ENCODE measurements around the gene SPON1. TPM values are rescaled to one million over a fixed set of nuclear protein-coding genes. Genes with fewer than 3 reads are reported as not detected.

Gene SPON1
- total RNA-seq, 1 experiment from 2014 or later: 6.4 TPM

- no peak for ATAC-seq
- H3K27me3 Mint-ChIP-seq (ENCODE audit: low read depth): no peaks in the 10 kb centered on the region
- H3K9me3 Mint-ChIP-seq: no peaks in the 10 kb centered on the region
- ChIA-PET CTCF (no interaction called here), POLR2A (no interaction called here)
- DNase-seq (ENCODE audit: low spot score): no peak
- H3K27ac Mint-ChIP-seq: no peak overlapping the region
- H3K36me3 Mint-ChIP-seq: no peaks in the 10 kb centered on the region
- no peak overlapping the region for H3K4me3 Mint-ChIP-seq
- H3K4me1 Mint-ChIP-seq: 0 out of 2 replicates have a peak, but pooled peaks cover 7% of the 10 kb centered on the region
- TF ChIP-seq ZNF281 (CRISPR knock-in tag; IDR thresholded peaks at IDR 0.05) (no peak), HMGA2 (CRISPR knock-in tag; IDR thresholded peaks at IDR 0.05) (peak; percentile 94; the same call in 1 of the 2 replicates)
Observed at GRCh38 chr11:14045417-14045816, 82.9 kb downstream of the SPON1 start.

GRCh38 chr11:14052198-14052597 lies 89.7 kb downstream of the SPON1 start:
- Mint-ChIP-seq H3K4me3 (no peak overlapping the region), H3K27ac (no peak overlapping the region), H3K4me1 (no peaks in the 10 kb centered on the region), H3K36me3 (no peaks in the 10 kb centered on the region), H3K9me3 (peaks cover 6% of the 10 kb centered on the region), H3K27me3 (ENCODE audit: low read depth) (no peaks in the 10 kb centered on the region)
- ATAC-seq: no peak
- DNase-seq (ENCODE audit: low spot score): no peak
- ChIA-PET POLR2A (no interaction called here), CTCF (no interaction called here)
- no peak for TF ChIP-seq ZNF219 (CRISPR knock-in tag; IDR thresholded peaks at IDR 0.05; ENCODE audit: borderline replicate concordance)
- TF ChIP-seq FOXP1 (CRISPR knock-in tag; IDR thresholded peaks at IDR 0.05; ENCODE audit: borderline replicate concordance): no peak
- TF ChIP-seq FOXP4 (CRISPR knock-in tag; IDR thresholded peaks at IDR 0.05): no peak
- no peak for TF ChIP-seq ZNF425 (CRISPR knock-in tag; conservative IDR thresholded peaks at IDR 0.05)
- TF ChIP-seq GABPB1 (CRISPR knock-in tag; IDR thresholded peaks at IDR 0.05): no peak
- no peak for TF ChIP-seq ZBTB21 (CRISPR knock-in tag; IDR thresholded peaks at IDR 0.05; ENCODE audit: borderline replicate concordance)
- TF ChIP-seq ZNF396 (CRISPR knock-in tag; IDR thresholded peaks at IDR 0.05; ENCODE audit: borderline replicate concordance): no peak
- no peak for TF ChIP-seq ZNF232 (CRISPR knock-in tag; IDR thresholded peaks at IDR 0.05)

GRCh38 chr11:14054116-14055107 lies 91.9 kb downstream of the SPON1 start:
- POLR2A ChIA-PET: no interaction called here
- CTCF ChIA-PET: no interaction called here
- Mint-ChIP-seq H3K4me3 (no peak overlapping the region), H3K27ac (no peak overlapping the region), H3K36me3 (no peaks in the 10 kb centered on the region), H3K9me3 (peaks cover 6% of the 10 kb centered on the region), H3K27me3 (ENCODE audit: low read depth) (no peaks in the 10 kb centered on the region), H3K4me1 (peaks cover 5% of the 10 kb centered on the region)
- DNase-seq (ENCODE audit: low spot score): no peak
- no peak for ATAC-seq
- TF ChIP-seq TEAD1 (CRISPR knock-in tag; IDR thresholded peaks at IDR 0.05): no peak
- no peak for TF ChIP-seq HMGXB4 (CRISPR knock-in tag; IDR thresholded peaks at IDR 0.05)
- TF ChIP-seq CREB1 (CRISPR knock-in tag; IDR thresholded peaks at IDR 0.05): no peak
- TF ChIP-seq NR3C1 (CRISPR knock-in tag; conservative IDR thresholded peaks at IDR 0.05; ENCODE audit: low read depth): no peak
- TF ChIP-seq FOXP1 (CRISPR knock-in tag; IDR thresholded peaks at IDR 0.05; ENCODE audit: borderline replicate concordance): no peak
- no peak for TF ChIP-seq KAT7 (CRISPR knock-in tag; IDR thresholded peaks at IDR 0.05; ENCODE audit: borderline replicate concordance)
- no peak for TF ChIP-seq ATF1 (CRISPR knock-in tag; IDR thresholded peaks at IDR 0.05)
- TF ChIP-seq FOXP4 (CRISPR knock-in tag; IDR thresholded peaks at IDR 0.05): no peak
- no peak for TF ChIP-seq IRF1 (CRISPR knock-in tag; IDR thresholded peaks at IDR 0.05)
- no peak for TF ChIP-seq ZNF138 (CRISPR knock-in tag; conservative IDR thresholded peaks at IDR 0.05)
- no peak for TF ChIP-seq FOXJ3 (CRISPR knock-in tag; IDR thresholded peaks at IDR 0.05; ENCODE audit: borderline replicate concordance)
